Activated CD4-positive, alpha-beta memory T cell treated with anti-CD3 and anti-CD28 coated beads, Interleukin-2, amount 10 ng/mL, durations not matched to agents 7 days and 5 days (primary cell): ENCODE results near the gene FREM2. TPM values are rescaled to one million over a fixed set of nuclear protein-coding genes. Genes with fewer than 3 reads are reported as not detected.

Source experiments
- CTCF ChIA-PET: fragments of 350-600 bp; sonication (Branson Sonifier 250); formaldehyde crosslinking; loops from one replicate; lab custom pipeline; 2021; ENCODE audit warnings: antibody characterized with exemption, inconsistent platforms; lab: Charles Lee
- POLR2A ChIA-PET: fragments of 350-600 bp; sonication (Branson Sonifier 250); formaldehyde crosslinking; loops from one replicate; lab custom pipeline; 2021; ENCODE audit warnings: antibody characterized with exemption; lab: Charles Lee
- DNase-seq: peaks from one replicate; pipeline ENCODE4 v3.0.0-alpha.2; 2020
- H3K27ac Mint-ChIP-seq: one replicate; pipeline ENCODE4 v1.8.0; 2021; ENCODE audit warnings: mild to moderate bottlenecking, mixed read lengths
- H3K27me3 Mint-ChIP-seq: one replicate; pipeline ENCODE4 v1.8.0; 2021; ENCODE audit warnings: mixed read lengths
- H3K36me3 Mint-ChIP-seq: one replicate; pipeline ENCODE4 v1.8.0; 2021; ENCODE audit warnings: low read depth, mixed read lengths
- H3K4me1 Mint-ChIP-seq: one replicate; pipeline ENCODE4 v1.8.0; 2021; ENCODE audit warnings: mixed read lengths
- H3K4me3 Mint-ChIP-seq: one replicate; pipeline ENCODE4 v1.8.0; 2021; ENCODE audit warnings: mild to moderate bottlenecking, mixed read lengths
- H3K9me3 Mint-ChIP-seq: one replicate; pipeline ENCODE4 v1.8.0; 2021; ENCODE audit warnings: mixed read lengths
- total RNA-seq, 2 experiments: library from RNA; stranded (reverse); gene quantifications; one replicate each; pipeline ENCODE4 v1.2.3, GENCODE V29; 2021

The FREM2 gene
- total RNA-seq, 2 experiments from 2014 or later, result not detected

DNA sequence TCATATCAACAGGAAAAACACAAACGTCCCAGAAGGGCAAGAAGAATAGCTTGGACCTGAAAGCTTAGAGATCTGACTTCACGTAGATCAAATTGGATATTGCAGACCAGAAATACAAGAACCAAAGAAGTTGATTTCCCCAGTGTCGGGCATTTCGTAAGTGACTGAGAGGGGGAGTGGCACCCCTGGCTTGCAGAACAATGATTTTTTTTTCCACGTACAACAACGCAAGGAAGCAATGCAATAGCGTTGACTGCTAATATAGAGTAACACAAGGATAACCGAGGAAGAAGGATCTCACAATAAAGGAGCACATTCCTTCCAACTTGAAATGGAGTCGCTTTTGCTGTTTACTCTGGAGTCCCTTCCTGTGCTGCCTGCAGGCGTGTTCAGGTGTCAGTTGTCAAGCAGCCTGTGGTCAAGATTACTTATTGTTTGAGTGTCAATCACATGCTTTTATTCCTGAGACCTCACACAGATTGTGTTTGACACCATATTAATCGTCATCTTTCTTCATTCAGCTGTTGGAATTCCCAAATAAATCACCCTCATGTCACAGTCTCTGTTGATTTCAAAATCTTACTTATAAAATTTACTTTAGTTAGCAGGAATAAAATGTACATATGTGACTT lies 139.4 kb downstream of the FREM2 start:
- DNase-seq, result no peak
- Mint-ChIP-seq H3K27me3 (no peaks in the 10 kb centered on the region), H3K9me3 (no peaks in the 10 kb centered on the region), H3K4me1 (no peaks in the 10 kb centered on the region), H3K36me3 (no peaks in the 10 kb centered on the region), H3K4me3 (no peak overlapping the region), H3K27ac (no peak overlapping the region)
- ChIA-PET CTCF (no interaction called here), POLR2A (no interaction called here)

DNA sequence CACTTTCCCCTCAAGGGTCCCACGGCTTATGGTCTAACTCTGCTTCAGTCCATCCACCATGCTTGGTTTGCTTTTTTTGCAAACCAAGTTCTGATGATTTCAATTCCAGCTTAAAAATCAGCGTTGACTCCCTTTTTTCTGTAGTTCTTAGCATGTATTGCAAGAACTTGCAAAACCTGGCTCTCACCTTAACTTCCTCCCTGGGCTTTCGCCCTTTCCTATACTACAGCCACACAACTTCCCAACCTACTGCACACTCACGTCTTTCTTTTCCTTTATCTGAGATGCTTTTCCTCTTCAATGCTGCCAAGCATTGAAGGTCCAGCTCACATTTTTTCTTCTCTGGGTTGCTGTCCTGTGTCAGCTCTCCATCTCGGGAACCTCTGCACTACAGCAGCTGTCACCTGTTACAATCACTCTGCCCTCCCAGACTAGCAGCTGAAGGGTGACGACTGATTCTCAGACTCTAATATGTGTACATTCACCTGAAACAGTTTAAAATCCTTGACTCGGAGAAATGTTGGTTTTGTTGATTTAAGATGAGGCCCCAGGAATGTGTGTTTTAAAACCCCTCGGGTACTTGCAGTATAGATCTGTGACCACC lies 143.7 kb downstream of the FREM2 start:
- Mint-ChIP-seq H3K27me3 (no peaks in the 10 kb centered on the region), H3K9me3 (no peaks in the 10 kb centered on the region), H3K4me1 (no peaks in the 10 kb centered on the region), H3K36me3 (no peaks in the 10 kb centered on the region), H3K27ac (no peak overlapping the region), H3K4me3 (no peak overlapping the region)
- no peak for DNase-seq
- ChIA-PET CTCF (no interaction called here), POLR2A (no interaction called here)

DNA sequence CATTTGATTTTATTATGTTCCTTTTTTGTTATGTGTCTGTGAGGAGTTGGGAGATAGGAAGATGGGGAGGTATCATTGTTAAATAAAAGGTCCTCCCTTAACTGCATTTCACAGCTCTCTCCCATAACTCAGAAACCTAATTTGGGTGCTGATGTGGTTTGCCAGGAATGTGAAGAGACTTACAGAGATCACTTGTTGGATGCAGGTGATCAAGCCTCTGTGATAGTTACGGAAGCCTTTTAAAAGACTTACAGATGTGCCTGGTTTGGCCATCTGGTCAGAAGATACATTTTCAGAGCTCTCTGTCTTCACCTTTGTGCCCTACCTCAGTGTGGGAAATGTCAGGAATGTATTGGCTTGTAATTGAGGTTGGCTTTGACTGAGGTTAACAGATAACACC lies 157.7 kb downstream of the FREM2 start:
- no peaks in the 10 kb centered on the region for H3K4me1 Mint-ChIP-seq
- no peaks in the 10 kb centered on the region for H3K36me3 Mint-ChIP-seq
- H3K4me3 Mint-ChIP-seq, result no peak overlapping the region
- H3K27me3 Mint-ChIP-seq, result peaks cover 2% of the 10 kb centered on the region
- ChIA-PET CTCF (no interaction called here), POLR2A (no interaction called here)
- no peak for DNase-seq
- no peaks in the 10 kb centered on the region for H3K9me3 Mint-ChIP-seq
- no peak overlapping the region for H3K27ac Mint-ChIP-seq

DNA sequence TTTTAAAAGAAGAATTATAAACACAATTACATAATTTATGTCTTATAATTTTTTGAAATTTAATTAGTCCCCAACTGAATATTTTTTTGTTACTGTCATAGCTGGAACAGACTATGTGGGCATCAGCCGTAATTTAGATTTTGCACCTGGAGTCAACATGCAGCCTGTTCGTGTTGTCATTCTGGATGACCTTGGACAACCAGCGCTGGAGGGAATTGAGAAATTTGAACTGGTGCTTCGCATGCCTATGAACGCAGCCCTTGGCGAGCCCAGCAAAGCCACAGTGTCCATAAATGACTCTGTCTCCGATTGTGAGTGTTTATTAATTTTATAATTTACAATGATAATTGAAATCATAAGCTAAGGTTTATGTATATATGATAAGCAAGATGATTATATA lies 161.5 kb downstream of the FREM2 start:
- H3K4me1 Mint-ChIP-seq, result no peaks in the 10 kb centered on the region
- H3K4me3 Mint-ChIP-seq, result no peak overlapping the region
- H3K36me3 Mint-ChIP-seq, result no peaks in the 10 kb centered on the region
- peaks cover 2% of the 10 kb centered on the region for H3K27me3 Mint-ChIP-seq
- no peak for DNase-seq
- ChIA-PET CTCF (no interaction called here), POLR2A (no interaction called here)
- no peaks in the 10 kb centered on the region for H3K9me3 Mint-ChIP-seq
- no peak overlapping the region for H3K27ac Mint-ChIP-seq

DNA sequence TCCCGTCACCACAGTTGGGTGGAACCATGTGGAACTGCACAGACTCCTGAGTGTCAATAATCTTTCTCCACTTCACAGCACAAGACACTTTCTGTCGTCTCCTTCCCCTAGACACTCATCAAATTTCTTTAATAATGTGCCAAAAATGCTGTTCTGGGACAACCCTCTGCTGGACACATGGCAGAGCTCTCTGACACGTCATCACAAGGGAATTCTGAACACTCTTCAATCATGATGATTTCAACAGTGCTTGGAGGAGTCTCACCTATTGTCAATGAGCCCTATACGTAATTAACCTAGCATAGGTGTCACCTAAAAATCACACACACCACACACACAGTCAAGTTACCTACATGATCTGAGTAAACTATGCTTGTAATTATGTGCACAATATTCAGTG lies 162.4 kb downstream of the FREM2 start:
- no peaks in the 10 kb centered on the region for H3K4me1 Mint-ChIP-seq
- DNase-seq, result no peak
- H3K9me3 Mint-ChIP-seq, result no peaks in the 10 kb centered on the region
- ChIA-PET POLR2A (no interaction called here), CTCF (no interaction called here)
- H3K27ac Mint-ChIP-seq, result no peak overlapping the region
- H3K4me3 Mint-ChIP-seq, result no peak overlapping the region
- H3K27me3 Mint-ChIP-seq, result no peaks in the 10 kb centered on the region
- H3K36me3 Mint-ChIP-seq, result no peaks in the 10 kb centered on the region

DNA sequence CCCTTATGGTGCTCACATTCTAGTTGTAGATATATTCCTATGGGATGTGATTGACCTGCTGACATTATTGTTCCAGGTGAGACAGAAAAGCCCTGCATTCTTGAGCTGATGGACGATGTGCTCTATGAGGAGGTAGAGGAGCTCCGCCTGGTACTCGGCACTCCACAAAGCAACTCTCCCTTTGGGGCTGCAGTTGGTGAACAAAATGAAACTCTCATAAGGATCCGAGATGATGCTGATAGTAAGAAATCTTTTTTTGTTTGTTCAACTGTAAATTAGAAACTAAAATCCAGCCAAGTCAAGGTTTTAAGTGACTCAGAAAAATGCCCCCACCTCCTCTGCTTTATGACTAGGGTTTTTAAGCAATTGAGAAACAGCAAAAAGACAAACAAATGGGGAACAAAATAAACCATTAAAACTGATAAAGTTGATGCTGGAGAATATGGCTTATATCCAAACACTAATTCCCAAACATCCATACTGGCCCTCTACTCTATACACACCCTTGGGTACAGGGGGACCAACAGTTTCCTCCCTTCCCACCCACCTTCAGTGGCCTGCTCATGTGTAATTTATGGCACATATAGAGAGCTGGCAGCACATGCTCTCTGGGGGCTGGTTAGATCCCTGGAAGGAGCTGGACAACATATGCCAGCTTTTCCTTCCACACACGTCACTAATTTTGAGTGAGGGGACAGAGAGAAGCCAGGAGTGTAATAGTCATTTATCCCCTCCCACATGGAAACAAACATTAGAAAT lies 164.2 kb downstream of the FREM2 start:
- H3K27me3 Mint-ChIP-seq, result no peaks in the 10 kb centered on the region
- no peak overlapping the region for H3K4me3 Mint-ChIP-seq
- no peak for DNase-seq
- no peaks in the 10 kb centered on the region for H3K36me3 Mint-ChIP-seq
- POLR2A ChIA-PET, result no interaction called here
- H3K27ac Mint-ChIP-seq, result no peak overlapping the region
- no peaks in the 10 kb centered on the region for H3K9me3 Mint-ChIP-seq
- CTCF ChIA-PET, result no interaction called here
- no peaks in the 10 kb centered on the region for H3K4me1 Mint-ChIP-seq

DNA sequence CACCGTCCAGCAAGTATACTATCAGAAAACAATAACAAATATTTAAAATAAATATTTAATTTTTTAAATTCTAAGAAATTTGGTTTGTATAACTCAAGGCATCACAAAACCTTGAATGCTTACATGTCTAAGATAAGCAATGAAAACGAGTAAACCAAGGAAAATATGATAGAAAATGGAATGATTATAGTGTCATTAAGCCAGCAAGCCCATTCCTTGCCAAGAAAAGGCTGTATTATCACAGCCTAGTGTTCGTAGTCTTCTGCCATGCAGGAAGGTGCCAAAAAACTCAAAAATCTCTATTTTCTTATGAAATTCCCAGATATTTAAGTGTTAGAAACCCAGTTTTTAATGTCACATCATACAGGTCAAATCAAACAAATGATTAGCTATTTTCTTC lies 167.3 kb downstream of the FREM2 start:
- DNase-seq, result no peak
- Mint-ChIP-seq H3K4me3 (no peak overlapping the region), H3K27ac (no peak overlapping the region), H3K36me3 (no peaks in the 10 kb centered on the region), H3K27me3 (no peaks in the 10 kb centered on the region), H3K4me1 (no peaks in the 10 kb centered on the region), H3K9me3 (no peaks in the 10 kb centered on the region)
- ChIA-PET POLR2A (no interaction called here), CTCF (no interaction called here)

DNA sequence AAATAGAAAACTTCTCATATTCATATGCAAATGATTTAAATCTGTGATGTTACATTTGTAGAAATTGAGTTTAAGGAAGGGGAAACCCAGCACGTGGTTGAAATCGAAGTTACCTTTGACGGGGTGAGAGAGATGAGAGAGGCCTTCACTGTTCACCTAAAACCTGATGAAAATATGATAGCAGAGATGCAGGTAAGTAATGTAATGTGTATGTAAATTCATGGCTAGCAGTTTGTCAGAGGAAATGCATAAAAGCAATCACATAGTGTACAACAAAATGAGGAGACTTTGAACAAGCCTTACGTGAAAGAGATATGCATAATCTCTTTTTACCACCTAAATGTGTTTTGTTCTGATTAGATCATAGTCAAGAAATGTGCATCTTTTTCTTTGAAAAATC lies 169.2 kb downstream of the FREM2 start:
- H3K4me3 Mint-ChIP-seq, result no peak overlapping the region
- DNase-seq, result no peak
- POLR2A ChIA-PET, result no interaction called here

DNA sequence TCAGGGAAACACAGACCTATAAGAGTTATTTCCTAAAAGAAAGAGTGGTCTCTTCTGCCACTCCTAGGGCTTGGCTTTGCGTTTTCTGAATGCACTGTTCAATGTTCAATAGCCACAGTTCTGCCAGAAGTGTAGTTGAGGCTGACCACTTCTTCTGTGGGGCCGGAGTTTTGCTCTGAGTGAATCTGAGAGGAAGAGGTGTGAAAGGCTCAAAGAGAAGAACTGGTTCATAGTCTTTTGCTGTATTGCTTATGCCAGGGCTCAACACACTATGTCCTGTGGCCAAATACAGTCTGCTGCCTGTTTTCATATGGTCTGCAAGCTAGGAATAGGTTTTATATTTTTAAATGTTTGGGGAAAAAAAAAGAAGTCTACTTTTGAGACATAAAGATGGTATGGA lies 175.6 kb downstream of the FREM2 start:
- ChIA-PET CTCF (no interaction called here), POLR2A (no interaction called here)

More for the DNA sequence above, 169.2 kb downstream of the FREM2 start:
- H3K36me3 Mint-ChIP-seq, result no peaks in the 10 kb centered on the region
- no peaks in the 10 kb centered on the region for H3K4me1 Mint-ChIP-seq
- no peak overlapping the region for H3K27ac Mint-ChIP-seq
- CTCF ChIA-PET, result no interaction called here
- no peaks in the 10 kb centered on the region for H3K9me3 Mint-ChIP-seq
- peaks cover 3% of the 10 kb centered on the region for H3K27me3 Mint-ChIP-seq

DNA sequence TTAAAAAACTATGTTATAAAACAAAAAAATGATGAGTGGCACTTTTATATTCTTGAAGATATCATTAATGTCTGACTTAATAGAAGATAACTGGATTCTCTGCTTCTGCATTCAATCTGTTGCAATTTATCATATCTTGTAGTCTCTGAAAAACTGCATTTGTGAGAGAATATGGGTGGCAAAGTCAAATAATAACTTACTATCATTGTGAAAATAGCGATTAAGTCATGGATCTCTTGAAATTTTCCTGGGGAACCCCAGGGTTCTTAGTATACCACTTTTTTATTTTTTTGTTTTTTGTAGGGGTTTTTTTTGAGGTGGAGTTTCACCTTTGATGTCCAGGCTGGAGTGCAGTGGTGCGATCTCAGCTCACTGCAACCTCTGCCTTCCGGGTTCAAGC lies 176.7 kb downstream of the FREM2 start:
- peaks cover 6% of the 10 kb centered on the region for H3K27me3 Mint-ChIP-seq
- H3K4me1 Mint-ChIP-seq, result no peaks in the 10 kb centered on the region
- no peak overlapping the region for H3K27ac Mint-ChIP-seq
- no peaks in the 10 kb centered on the region for H3K36me3 Mint-ChIP-seq
- ChIA-PET CTCF (no interaction called here), POLR2A (no interaction called here)
- H3K9me3 Mint-ChIP-seq, result no peaks in the 10 kb centered on the region
- DNase-seq, result no peak
- H3K4me3 Mint-ChIP-seq, result no peak overlapping the region

More for the DNA sequence above, 175.6 kb downstream of the FREM2 start:
- Mint-ChIP-seq H3K4me3 (no peak overlapping the region), H3K36me3 (no peaks in the 10 kb centered on the region), H3K27me3 (peaks cover 3% of the 10 kb centered on the region), H3K27ac (no peak overlapping the region), H3K9me3 (no peaks in the 10 kb centered on the region), H3K4me1 (no peaks in the 10 kb centered on the region)
- DNase-seq, result no peak

DNA sequence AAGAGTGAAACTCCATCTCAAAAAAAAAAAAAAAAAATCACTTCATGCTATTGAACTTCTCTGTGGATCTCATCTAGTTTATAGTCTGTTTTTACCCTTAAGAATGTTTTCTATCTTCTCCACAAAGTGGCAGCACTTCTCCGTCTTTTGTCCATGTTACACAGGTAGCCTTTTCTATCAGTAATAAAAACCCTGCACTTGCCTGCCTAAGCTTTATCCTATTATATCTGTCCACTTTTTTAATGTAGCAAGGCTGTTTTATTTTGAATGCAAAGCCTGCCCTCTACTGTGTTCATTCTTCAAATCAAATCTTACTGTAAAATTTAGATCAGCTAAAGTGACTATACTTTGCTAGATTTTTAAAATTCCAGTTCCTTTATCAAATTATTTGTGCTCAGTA lies 179.8 kb downstream of the FREM2 start:
- Mint-ChIP-seq H3K36me3 (no peaks in the 10 kb centered on the region), H3K9me3 (no peaks in the 10 kb centered on the region), H3K27ac (no peak overlapping the region), H3K4me3 (no peak overlapping the region), H3K27me3 (peaks cover 9% of the 10 kb centered on the region), H3K4me1 (no peaks in the 10 kb centered on the region)
- no peak for DNase-seq
- CTCF ChIA-PET, result interaction anchor here (1.3 kb wide), 1 partner anchor 10 kb away, joined by 4 read pairs; no protein-coding TSS in a partner anchor
- POLR2A ChIA-PET, result no interaction called here

DNA sequence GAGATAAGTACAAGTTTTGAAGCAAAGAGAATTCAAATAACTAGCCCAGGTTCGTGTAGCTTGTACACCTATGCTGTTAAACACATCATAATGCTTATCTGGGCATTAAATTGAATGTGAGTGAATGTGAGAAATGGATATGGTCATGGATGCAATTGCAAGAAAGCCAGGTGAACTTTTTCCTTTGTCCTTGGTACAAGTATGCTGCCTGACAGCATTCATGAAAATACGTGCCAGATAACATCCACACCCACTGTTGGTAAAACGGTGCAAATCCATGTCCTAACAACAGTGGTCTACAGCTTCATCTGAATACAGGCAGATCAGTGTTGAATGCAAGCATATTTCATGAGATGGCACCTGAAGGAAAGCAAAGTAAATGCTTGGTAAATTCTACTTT lies 181.5 kb downstream of the FREM2 start:
- Mint-ChIP-seq H3K27ac (no peak overlapping the region), H3K9me3 (no peaks in the 10 kb centered on the region), H3K4me1 (no peaks in the 10 kb centered on the region), H3K4me3 (no peak overlapping the region), H3K36me3 (no peaks in the 10 kb centered on the region), H3K27me3 (peaks cover 12% of the 10 kb centered on the region)
- no peak for DNase-seq
- POLR2A ChIA-PET, result no interaction called here
- CTCF ChIA-PET, result no interaction called here

DNA sequence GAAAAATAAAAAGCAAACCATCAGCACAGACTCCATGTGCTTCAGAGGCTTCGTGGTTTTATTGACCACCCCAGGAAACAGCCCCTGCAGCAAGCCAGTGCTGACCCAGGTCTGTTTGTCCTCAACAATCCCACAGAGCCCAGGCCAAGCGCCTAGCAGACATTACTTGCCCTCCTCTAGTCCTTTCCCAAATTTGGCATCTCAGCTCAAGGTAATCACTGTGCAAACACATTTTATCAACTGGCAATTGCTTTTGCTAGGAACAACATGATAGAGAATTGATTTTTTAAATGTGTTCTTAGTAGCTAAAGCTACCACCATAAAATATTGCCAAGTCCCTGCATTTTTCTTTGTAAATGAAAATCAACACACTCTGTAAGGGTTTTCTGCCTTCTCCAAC lies 182.0 kb downstream of the FREM2 start:
- Mint-ChIP-seq H3K27me3 (peaks cover 14% of the 10 kb centered on the region), H3K9me3 (no peaks in the 10 kb centered on the region), H3K36me3 (no peaks in the 10 kb centered on the region), H3K4me3 (no peak overlapping the region), H3K27ac (no peak overlapping the region), H3K4me1 (no peaks in the 10 kb centered on the region)
- no peak for DNase-seq
- ChIA-PET CTCF (no interaction called here), POLR2A (no interaction called here)
